ENCODE measurements around the gene LRRC72.
"Not testable (repeated sequence)": the region's sequence is repeated elsewhere in the genome, so short reads cannot be mapped to it uniquely, and the experiment has no call there.

The LRRC72 gene

GRCh38 chr7:16529697-16530096 lies 3.1 kb downstream of the LRRC72 start:
- no peak for DNase-seq

GRCh38 chr7:16531707-16532106 lies 5.1 kb downstream of the LRRC72 start:
- no peak for DNase-seq

- DNase-seq, result no peak
Observed at GRCh38 chr7:16532272-16532671, 5.6 kb downstream of the LRRC72 start.

- DNase-seq, result no peak
Observed at GRCh38 chr7:16535500-16535899, 8.9 kb downstream of the LRRC72 start.

GRCh38 chr7:16540559-16540958 lies 13.9 kb downstream of the LRRC72 start:
- DNase-seq, result not testable (repeated sequence)

GRCh38 chr7:16542401-16542800 lies 15.8 kb downstream of the LRRC72 start:
- DNase-seq, result no peak

- no peak for DNase-seq
Observed at GRCh38 chr7:16543456-16543855, 16.8 kb downstream of the LRRC72 start.

GRCh38 chr7:16546921-16547505 lies 20.4 kb downstream of the LRRC72 start:
- no peak for DNase-seq

GRCh38 chr7:16548428-16548827 lies 21.8 kb downstream of the LRRC72 start:
- DNase-seq, result no peak

- DNase-seq, result no peak
Observed at GRCh38 chr7:16550671-16551070, 24.0 kb downstream of the LRRC72 start.

GRCh38 chr7:16554518-16555236 lies 28.1 kb downstream of the LRRC72 start:
- DNase-seq, result no peak

GRCh38 chr7:16556359-16556758 lies 29.7 kb downstream of the LRRC72 start:
- no peak for DNase-seq

GRCh38 chr7:16558761-16559302 lies 32.2 kb downstream of the LRRC72 start:
- no peak for DNase-seq

- DNase-seq, result no peak
Observed at GRCh38 chr7:16559497-16560179, 33.0 kb downstream of the LRRC72 start.

- no peak for DNase-seq
Observed at GRCh38 chr7:16561943-16562342, 35.3 kb downstream of the LRRC72 start.

GRCh38 chr7:16562456-16563220 lies 36.0 kb downstream of the LRRC72 start:
- no peak for DNase-seq

GRCh38 chr7:16563281-16564022 lies 36.8 kb downstream of the LRRC72 start:
- no peak for DNase-seq

- no peak for DNase-seq
Observed at GRCh38 chr7:16564023-16564380, 37.4 kb downstream of the LRRC72 start.

GRCh38 chr7:16564909-16565426 lies 38.3 kb downstream of the LRRC72 start:
- peak; percentile 67 for DNase-seq

GRCh38 chr7:16571941-16572340 lies 45.3 kb downstream of the LRRC72 start:
- DNase-seq, result no peak

GRCh38 chr7:16579216-16579615 lies 52.6 kb downstream of the LRRC72 start:
- no peak for DNase-seq

- DNase-seq, result no peak
Observed at GRCh38 chr7:16581286-16581685, 54.7 kb downstream of the LRRC72 start.
